Activated T-cell treated with anti-CD3 and anti-CD28 coated beads, Interleukin-2, amount 50 U/mL, for 72 hours (primary cell): Measurements from ENCODE around the gene PRR29. TPM values are rescaled to one million over a fixed set of nuclear protein-coding genes. Genes with fewer than 3 reads are reported as not detected.

Experiments
- ATAC-seq, 2 donors: fragments of 150-1000 bp; cut with Tn5 transposase; replicated peaks in 1 of 2; 2 replicates each; pipeline ENCODE4 v1.10.0; 2021; ENCODE audit warnings: moderate library complexity in 2 of 2, mild to moderate bottlenecking in 1 of 2
- DNase-seq, 2 donors: peaks; one replicate each; pipeline ENCODE4 v3.0.0; 2021 to 2022; ENCODE audit warnings: mixed read lengths in 1 of 2
- H3K27ac Mint-ChIP-seq: one replicate; pipeline ENCODE4 v1.8.0; 2022; ENCODE audit warnings: mild to moderate bottlenecking, moderate library complexity, mixed read lengths
- H3K27me3 Mint-ChIP-seq: one replicate; pipeline ENCODE4 v1.8.0; 2022; ENCODE audit warnings: low read depth, mixed read lengths
- H3K36me3 Mint-ChIP-seq, 2 donors: one replicate each; pipeline ENCODE4 v1.8.0; 2022; ENCODE audit warnings: mixed read lengths in 2 of 2, mild to moderate bottlenecking in 1 of 2; ENCODE audit not compliant: insufficient read depth in 2 of 2
- H3K4me1 Mint-ChIP-seq: one replicate; pipeline ENCODE4 v1.8.0; 2022; ENCODE audit warnings: low read depth, mixed read lengths
- H3K4me3 Mint-ChIP-seq, 2 donors: one replicate each; pipeline ENCODE4 v1.8.0; 2022; ENCODE audit warnings: mild to moderate bottlenecking in 2 of 2, mixed read lengths in 2 of 2, moderate library complexity in 2 of 2
- H3K9me3 Mint-ChIP-seq, 2 donors: one replicate each; pipeline ENCODE4 v1.8.0; 2022; ENCODE audit warnings: mixed read lengths in 2 of 2
- total RNA-seq, 2 donors: library from RNA; stranded (reverse); gene quantifications; one replicate each; pipeline ENCODE4 v1.2.3, GENCODE V29; 2022

PRR29 gene
- total RNA-seq, 2 donors from 2014 or later = 0.96 to 1.1 TPM

DNA sequence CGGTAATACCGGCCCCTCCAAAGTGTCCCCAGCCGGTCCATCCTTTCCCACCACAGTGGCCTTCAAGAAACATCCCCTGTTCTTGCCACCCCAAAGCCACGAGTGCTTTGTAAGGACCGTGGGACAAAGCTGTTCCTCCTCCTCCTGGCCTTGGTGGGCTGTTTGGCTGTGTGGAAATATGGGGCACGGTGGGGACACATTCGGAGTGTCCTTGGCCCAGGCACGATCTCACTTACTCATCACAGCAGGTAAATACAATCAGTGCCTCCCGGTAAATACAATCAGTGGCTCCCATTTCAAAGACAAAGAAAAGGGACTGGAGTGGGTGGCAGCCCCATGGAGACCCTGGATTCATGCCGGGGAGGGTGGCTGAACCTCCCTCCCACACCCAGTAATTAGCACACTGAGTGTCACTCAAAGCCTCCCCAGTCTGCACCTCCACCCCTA lies 35.8 kb upstream of the PRR29 start:
- Mint-ChIP-seq H3K4me3 (no peak overlapping the region), H3K27ac (no peak overlapping the region), H3K9me3 (no peaks in the 10 kb centered on the region), H3K4me1 (peaks cover 15% of the 10 kb centered on the region), H3K36me3 (no peaks in the 10 kb centered on the region), H3K27me3 (no peaks in the 10 kb centered on the region)
- DNase-seq (no peak), ATAC-seq (no peak)

DNA sequence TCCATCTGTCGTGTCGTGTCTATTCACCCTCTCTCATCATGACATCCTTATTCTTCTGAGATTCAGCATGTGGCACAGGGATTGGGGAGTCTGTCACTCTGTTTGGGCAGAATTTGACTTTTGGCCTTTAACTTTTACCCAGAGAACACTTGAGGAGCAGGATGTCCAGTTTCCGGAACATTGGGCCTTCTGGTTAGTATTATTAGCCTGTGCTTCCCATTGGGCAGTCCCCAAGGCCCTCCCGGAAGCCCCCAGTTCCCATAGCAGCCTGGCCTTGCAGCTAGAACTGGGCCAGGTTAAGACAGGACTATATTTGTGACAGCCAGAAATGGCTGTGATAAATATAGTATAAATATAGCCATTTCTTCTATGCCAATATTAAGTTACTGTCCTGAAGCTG lies 35.0 kb upstream of the PRR29 start:
- no peak for ATAC-seq
- H3K27me3 Mint-ChIP-seq = no peaks in the 10 kb centered on the region
- no peak for DNase-seq
- H3K4me1 Mint-ChIP-seq = peaks cover 23% of the 10 kb centered on the region
- H3K4me3 Mint-ChIP-seq = no peak overlapping the region
- H3K36me3 Mint-ChIP-seq = no peaks in the 10 kb centered on the region
- H3K9me3 Mint-ChIP-seq = no peaks in the 10 kb centered on the region
- no peak overlapping the region for H3K27ac Mint-ChIP-seq

DNA sequence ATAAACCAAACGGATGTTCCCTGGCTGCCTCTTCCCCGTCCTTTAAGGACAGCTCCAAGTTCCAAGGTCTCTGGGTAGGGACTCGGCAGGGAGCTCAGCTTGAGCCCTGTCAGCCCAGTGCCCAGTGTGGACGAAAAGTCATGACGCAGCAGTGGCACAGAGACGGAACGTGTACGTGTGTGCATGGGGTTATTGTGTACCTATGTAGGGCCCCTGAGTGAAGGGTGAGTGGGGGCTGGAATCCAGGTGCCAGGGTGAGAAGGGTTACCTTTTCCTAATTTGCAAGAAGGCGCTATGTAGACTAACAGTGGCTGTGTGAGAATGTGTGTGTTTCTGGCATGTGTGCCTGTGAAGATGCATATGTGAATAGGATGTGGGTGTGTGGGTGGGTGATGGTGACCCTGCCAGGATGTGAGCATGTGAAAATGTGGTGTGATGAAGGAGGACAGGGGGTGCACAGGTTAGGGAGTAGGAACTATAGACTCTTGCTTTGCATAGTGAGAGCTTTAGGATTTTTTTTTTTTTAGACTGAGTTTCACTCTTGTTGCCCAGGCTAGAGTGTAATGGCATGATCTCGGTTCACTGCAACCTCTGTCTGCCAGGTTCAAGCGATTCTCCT lies 31.4 kb upstream of the PRR29 start:
- Mint-ChIP-seq H3K4me1 (peaks cover 23% of the 10 kb centered on the region), H3K4me3 (no peak overlapping the region), H3K27me3 (no peaks in the 10 kb centered on the region), H3K27ac (no peak overlapping the region), H3K36me3 (no peaks in the 10 kb centered on the region), H3K9me3 (no peaks in the 10 kb centered on the region)
- ATAC-seq (peak; percentile 92 to 93), DNase-seq (peak; percentile 61 to 63)

DNA sequence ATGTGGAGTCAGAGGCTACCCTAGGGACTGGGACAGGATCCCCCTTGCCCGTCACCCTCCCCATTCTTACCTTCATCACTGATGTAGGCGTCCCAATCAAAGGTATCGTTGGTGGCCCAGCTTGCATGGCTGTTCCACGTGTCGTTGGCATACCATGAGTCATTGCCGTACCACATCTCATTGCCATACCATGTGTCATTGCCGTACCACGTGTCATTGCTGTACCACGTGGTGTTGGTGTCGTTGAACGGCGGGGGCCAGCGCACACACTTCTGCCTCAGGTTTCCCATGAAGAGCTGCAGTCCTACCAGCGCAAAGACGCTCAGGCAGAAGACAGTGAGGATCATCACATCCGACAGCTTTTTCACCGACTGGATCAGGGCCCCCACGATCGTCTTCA lies 30.2 kb upstream of the PRR29 start:
- Mint-ChIP-seq H3K27ac (no peak overlapping the region), H3K27me3 (no peaks in the 10 kb centered on the region), H3K4me3 (no peak overlapping the region), H3K9me3 (no peaks in the 10 kb centered on the region), H3K36me3 (no peaks in the 10 kb centered on the region), H3K4me1 (peaks cover 23% of the 10 kb centered on the region)
- DNase-seq = peak; percentile 34 to 59
- ATAC-seq = peak; percentile 67 to 73

DNA sequence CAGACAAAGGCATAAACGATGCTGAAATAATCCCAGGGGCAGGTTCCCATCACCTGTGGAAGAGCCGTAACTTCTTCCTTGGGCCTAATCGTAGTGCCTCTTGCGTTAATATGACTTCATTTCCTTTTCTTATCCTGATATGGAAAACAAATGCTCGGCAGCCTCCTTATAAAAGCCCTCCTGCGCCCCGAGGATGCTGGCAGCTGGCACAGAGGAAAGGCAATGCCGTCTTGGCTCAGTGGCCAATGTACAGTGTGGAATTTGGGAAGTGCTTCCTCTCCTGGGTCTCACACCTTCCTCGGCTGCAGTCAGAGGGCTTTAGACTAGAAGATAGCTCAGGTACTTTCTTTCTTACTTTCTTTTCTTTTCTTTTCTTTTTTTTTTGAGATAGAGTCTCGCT lies 28.9 kb upstream of the PRR29 start:
- ATAC-seq = no peak
- no peak for DNase-seq
- Mint-ChIP-seq H3K27me3 (no peaks in the 10 kb centered on the region), H3K4me3 (no peak overlapping the region), H3K36me3 (no peaks in the 10 kb centered on the region), H3K4me1 (peaks cover 28% of the 10 kb centered on the region), H3K27ac (no peak overlapping the region), H3K9me3 (no peaks in the 10 kb centered on the region)

DNA sequence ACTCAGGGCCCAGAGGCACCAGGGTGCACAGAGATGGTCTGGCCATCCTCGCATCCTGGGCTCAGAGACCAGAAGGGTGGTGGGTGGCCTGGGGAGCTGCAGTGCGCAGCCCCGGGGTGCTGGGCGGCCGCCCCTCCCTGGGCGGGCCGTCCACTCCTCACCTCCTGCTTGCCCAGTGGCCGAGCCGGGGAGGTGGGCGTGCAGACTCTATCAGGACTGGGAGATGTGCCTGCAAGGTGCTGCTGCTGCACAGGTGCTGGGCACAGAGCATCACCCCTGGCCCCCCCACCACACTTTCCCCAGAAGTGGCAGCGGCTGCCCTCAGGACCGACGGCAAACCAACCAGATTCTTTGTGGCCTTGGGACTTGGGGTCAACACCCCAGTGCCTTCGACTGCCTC lies 25.4 kb upstream of the PRR29 start, which contains the start of gene SCN4A:
SCN4A (minus strand) TSS at position 123 of the 400 bp plus-strand sequence; CDS start at position 46, 77 bp downstream.
- no peak within 1 kb of the TSS for H3K27ac Mint-ChIP-seq
- H3K4me1 Mint-ChIP-seq = peaks cover 12% of the 10 kb centered on the region
- ATAC-seq = no peak
- no peak within 1 kb of the TSS for H3K4me3 Mint-ChIP-seq
- no peaks in the 10 kb centered on the region for H3K36me3 Mint-ChIP-seq
- no peaks in the 10 kb centered on the region for H3K9me3 Mint-ChIP-seq
- no peak for DNase-seq
- no peaks in the 10 kb centered on the region for H3K27me3 Mint-ChIP-seq

DNA sequence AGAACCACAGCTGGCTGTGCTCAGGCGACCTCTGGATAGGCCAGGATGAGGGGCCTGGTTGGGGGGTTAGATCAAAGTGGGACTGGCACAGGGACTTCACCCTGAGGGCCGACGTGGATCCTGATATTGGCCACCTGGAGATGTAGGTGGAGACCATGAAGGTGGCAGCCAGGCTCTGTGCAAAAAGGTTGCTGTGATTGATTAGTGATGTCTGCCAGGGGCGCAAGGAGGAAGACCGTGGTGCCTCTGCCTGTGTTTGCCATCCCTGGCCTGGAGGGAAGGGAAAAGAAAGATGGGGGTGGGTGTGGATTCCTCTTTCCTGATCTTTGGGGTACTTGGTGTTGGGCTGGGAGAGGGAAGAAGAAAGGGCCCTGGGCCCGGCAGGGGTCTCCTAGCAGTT lies 24.9 kb upstream of the PRR29 start:
- Mint-ChIP-seq H3K27me3 (no peaks in the 10 kb centered on the region), H3K4me1 (peaks cover 8% of the 10 kb centered on the region), H3K27ac (no peak overlapping the region), H3K9me3 (no peaks in the 10 kb centered on the region), H3K36me3 (no peaks in the 10 kb centered on the region), H3K4me3 (no peak overlapping the region)
- ATAC-seq (no peak), DNase-seq (no peak)

DNA sequence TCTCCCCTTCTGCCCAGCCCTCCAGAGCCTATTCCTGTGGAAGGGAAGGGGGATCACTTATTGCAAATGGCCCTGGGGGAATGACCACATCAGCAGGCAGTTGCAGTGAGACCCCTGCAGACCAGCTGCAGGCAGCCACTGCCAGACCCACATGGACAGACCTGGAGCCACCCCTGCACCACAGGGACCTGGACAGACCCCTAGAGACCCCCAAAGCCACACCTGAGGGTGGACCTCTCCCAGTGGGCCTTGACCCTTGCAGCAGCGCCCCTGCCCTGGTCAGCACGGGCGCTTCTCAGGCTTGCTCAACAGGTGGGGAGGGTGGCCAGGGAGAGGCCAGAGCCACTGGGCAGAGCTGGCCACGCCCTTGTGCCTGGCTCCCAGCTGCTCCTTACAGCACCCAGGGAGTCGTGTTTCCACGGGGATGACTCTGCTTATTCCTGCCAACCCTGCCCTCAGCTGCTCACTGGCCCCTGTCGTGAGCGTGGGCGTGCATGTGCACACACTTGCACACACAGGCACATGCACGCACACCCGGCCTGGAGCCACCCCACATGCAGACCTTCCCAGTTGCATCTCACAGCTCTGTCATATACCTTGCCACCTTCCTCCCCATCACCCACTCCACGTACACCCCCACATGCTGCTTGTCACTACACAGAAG lies 24.1 kb upstream of the PRR29 start:
- no peaks in the 10 kb centered on the region for H3K9me3 Mint-ChIP-seq
- H3K4me1 Mint-ChIP-seq = peaks cover 5% of the 10 kb centered on the region
- DNase-seq = no peak
- no peaks in the 10 kb centered on the region for H3K27me3 Mint-ChIP-seq
- H3K27ac Mint-ChIP-seq = no peak overlapping the region
- no peak for ATAC-seq
- H3K36me3 Mint-ChIP-seq = no peaks in the 10 kb centered on the region
- peak overlapping the region in 1 of 2 donors; percentile 60 for H3K4me3 Mint-ChIP-seq

DNA sequence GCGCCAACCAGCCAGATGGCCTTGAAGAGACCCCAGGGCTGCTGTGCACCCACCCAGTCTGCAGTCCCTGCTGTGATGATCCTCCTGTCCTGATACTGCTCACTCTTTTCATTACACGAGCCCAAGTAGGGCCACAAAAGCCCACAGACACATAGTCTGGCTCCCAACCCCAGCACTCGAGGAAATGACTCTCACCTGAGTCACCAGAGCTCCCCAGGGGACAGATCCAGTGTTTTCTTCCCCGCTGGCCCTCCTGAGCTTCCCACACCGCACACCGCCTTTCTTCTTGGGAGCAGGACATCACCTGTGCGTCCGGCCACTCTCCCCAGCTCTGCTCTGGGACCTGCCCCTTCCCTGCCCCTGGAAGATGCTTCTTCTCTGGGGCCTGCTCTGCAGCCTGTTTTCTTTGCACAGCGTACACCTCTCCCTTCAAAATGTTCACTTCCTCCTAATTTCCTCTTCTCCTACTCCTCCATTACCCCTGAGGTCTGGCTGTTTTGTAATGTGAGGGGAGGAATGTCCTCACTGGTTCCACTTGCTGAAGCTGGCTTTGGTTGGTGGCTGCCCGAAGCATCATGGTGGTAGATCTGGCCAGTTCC lies 23.5 kb upstream of the PRR29 start:
- ATAC-seq = peak; percentile 65 to 69
- no peaks in the 10 kb centered on the region for H3K36me3 Mint-ChIP-seq
- H3K4me1 Mint-ChIP-seq = peaks cover 5% of the 10 kb centered on the region
- no peak for DNase-seq
- H3K27me3 Mint-ChIP-seq = no peaks in the 10 kb centered on the region
- H3K9me3 Mint-ChIP-seq = no peaks in the 10 kb centered on the region
- peak overlapping the region in 1 of 2 donors; percentile 60 for H3K4me3 Mint-ChIP-seq
- H3K27ac Mint-ChIP-seq = no peak overlapping the region

DNA sequence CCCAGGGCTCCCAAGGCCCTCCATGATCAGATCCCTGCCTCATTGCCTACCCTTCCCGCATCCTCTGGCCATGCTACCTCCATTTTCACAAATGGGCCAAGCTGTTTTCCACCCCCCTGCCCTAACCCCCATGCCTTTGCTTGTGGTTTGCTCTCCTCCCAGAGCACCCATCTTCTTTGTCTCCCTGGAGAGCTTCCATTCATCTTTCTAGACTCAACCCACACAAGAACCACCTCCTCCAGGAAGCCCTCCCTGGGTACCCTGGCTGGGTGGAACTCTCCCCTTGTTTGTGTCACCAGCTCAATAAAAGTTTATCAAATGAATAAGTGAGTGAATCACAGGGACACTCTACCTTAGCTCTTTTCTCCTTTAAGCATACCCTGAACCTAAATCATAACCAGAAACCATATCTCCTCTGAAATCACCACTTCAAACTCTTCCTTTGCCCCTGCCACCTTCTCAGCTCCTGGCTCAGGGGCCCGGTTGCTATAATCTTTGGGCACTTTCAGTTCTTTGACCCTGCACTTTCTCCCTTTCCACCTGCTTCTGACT lies 22.5 kb upstream of the PRR29 start:
- DNase-seq (no peak), ATAC-seq (peak; percentile 67 to 70)
- H3K36me3 Mint-ChIP-seq = no peaks in the 10 kb centered on the region
- H3K4me1 Mint-ChIP-seq = peaks cover 5% of the 10 kb centered on the region
- H3K4me3 Mint-ChIP-seq = peak overlapping the region in 1 of 2 donors; percentile 10
- peak overlapping the region; percentile 1 for H3K27ac Mint-ChIP-seq
- H3K27me3 Mint-ChIP-seq = no peaks in the 10 kb centered on the region
- no peaks in the 10 kb centered on the region for H3K9me3 Mint-ChIP-seq

DNA sequence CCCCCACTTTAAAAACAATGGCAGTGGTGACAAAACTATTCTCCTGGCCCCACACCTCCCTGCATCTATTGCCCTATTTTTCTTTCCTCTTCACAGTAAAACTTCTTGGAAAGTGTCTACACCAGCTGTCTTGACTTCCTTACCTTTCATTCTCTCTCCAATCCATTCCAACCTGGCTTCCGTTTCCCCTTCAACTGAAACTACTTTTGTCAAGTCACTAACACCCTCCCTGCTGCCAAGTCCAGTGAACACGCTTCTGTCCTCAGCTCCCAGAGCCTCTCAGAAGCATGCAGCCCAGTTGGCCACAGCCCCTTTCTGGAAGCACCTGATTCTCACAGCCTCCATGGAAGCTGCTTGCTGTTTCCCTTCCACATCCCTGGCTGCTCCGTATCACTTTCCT lies 21.4 kb upstream of the PRR29 start:
- no peaks in the 10 kb centered on the region for H3K27me3 Mint-ChIP-seq
- H3K9me3 Mint-ChIP-seq = no peaks in the 10 kb centered on the region
- DNase-seq (no peak), ATAC-seq (no peak)
- no peaks in the 10 kb centered on the region for H3K36me3 Mint-ChIP-seq
- H3K4me1 Mint-ChIP-seq = peaks cover 5% of the 10 kb centered on the region
- H3K4me3 Mint-ChIP-seq = no peak overlapping the region
- no peak overlapping the region for H3K27ac Mint-ChIP-seq

DNA sequence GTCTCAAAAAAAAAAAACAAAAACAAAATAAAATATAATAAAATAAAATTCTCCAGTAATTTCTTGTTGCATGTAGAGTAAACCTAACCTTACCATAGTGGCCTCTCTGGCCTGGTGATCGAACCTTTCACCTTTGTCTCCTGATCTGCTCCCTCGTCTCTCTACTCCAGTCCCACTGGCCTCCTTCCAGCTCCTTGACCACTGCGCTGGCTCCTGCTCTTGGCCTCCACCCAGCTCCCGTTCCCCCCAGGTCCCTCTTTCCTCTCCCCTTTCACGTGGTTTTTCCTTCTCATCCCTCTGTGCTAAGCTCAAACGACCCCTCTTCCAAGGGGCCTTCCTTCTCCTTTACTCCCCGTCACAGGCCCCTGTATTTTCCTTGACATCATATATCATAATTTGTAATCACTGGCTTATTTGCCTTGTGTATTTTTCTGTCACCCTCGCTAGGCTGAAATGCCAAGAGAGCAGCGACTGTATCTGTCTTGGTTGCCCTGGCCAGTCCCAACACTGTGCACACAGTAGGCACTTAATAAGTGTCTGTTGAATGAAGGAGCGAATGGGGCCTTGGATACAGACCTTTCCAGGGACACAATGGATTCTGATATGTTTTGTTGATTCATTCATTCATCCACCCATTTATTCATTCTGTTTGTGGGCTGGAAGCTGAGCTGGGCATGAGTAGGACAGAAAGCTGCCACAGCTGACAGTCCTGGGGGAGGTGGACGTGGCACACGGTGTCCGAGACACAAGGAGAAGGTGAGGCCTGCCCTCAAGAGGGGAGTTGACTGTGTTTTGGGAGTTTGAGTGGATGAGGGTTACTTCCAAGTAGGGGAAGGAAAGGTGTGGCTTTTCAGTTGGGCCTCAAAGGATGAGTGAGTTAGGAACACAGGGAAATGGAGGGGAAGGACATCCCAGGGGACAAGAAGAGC lies 19.6 kb upstream of the PRR29 start:
- ATAC-seq (no peak), DNase-seq (no peak)
- Mint-ChIP-seq H3K36me3 (peaks cover 2 to 8% of the 10 kb centered on the region in 2 donors), H3K9me3 (peaks cover 6 to 7% of the 10 kb centered on the region in 2 donors), H3K4me3 (no peak overlapping the region), H3K4me1 (peaks cover 2% of the 10 kb centered on the region), H3K27me3 (no peaks in the 10 kb centered on the region), H3K27ac (no peak overlapping the region)
